KMS-11 (cell line): ENCODE data around the gene BBS2.

Source experiments
- H2AFZ ChIP-seq: fragments of 200-600 bp; sonication (generic); 2 replicates; pipeline ENCODE4 v1.6.1; 2016; ENCODE audit warnings: antibody characterized with exemption, mixed run types, low read depth
- H3K27ac ChIP-seq: fragments of 200-600 bp; sonication (generic); 2 replicates; pipeline ENCODE4 v1.6.1; 2016; ENCODE audit warnings: mild to moderate bottlenecking, mixed run types
- H3K27me3 ChIP-seq: fragments of 200-600 bp; sonication (generic); 2 replicates; pipeline ENCODE4 v1.6.1; 2017; ENCODE audit warnings: mild to moderate bottlenecking, low read depth, mixed run types, moderate library complexity; ENCODE audit not compliant: insufficient read depth
- H3K36me3 ChIP-seq: fragments of 200-600 bp; sonication (generic); 2 replicates; pipeline ENCODE4 v1.6.1; 2017; ENCODE audit warnings: mild to moderate bottlenecking, mixed run types; ENCODE audit not compliant: insufficient read depth
- H3K4me1 ChIP-seq: fragments of 200-600 bp; sonication (generic); 2 replicates; pipeline ENCODE4 v1.6.1; 2016; ENCODE audit warnings: mild to moderate bottlenecking, low read depth, mixed run types; ENCODE audit not compliant: poor library complexity, severe bottlenecking
- H3K4me2 ChIP-seq: fragments of 200-600 bp; sonication (generic); 2 replicates; pipeline ENCODE4 v1.7.0; 2016; ENCODE audit warnings: mild to moderate bottlenecking, mixed run types
- H3K4me3 ChIP-seq: fragments of 200-600 bp; sonication (generic); IDR thresholded peaks from 2 replicates; pipeline ENCODE4 v1.6.1; 2017; ENCODE audit warnings: low read depth, low read length, mixed read lengths; ENCODE audit not compliant: insufficient read depth
- H3K79me2 ChIP-seq: fragments of 200-600 bp; sonication (generic); 2 replicates; pipeline ENCODE4 v1.6.1; 2016; ENCODE audit warnings: low read depth, mixed run types; ENCODE audit not compliant: insufficient read depth
- H3K9ac ChIP-seq: fragments of 200-600 bp; sonication (generic); 2 replicates; pipeline ENCODE4 v1.6.1; 2016; ENCODE audit warnings: mild to moderate bottlenecking, mixed run types
- H4K20me1 ChIP-seq: fragments of 200-600 bp; sonication (generic); 2 replicates; pipeline ENCODE4 v1.6.1; 2016; ENCODE audit warnings: mild to moderate bottlenecking, mixed run types; ENCODE audit not compliant: insufficient read depth
- CTCF ChIP-seq: fragments of 200-600 bp; sonication (generic); conservative IDR thresholded peaks from 2 replicates; pipeline ENCODE4 v1.6.1; 2017; ENCODE audit warnings: low read depth, mild to moderate bottlenecking, antibody characterized with exemption, low read length, moderate library complexity, mixed read lengths

The BBS2 gene

DNA sequence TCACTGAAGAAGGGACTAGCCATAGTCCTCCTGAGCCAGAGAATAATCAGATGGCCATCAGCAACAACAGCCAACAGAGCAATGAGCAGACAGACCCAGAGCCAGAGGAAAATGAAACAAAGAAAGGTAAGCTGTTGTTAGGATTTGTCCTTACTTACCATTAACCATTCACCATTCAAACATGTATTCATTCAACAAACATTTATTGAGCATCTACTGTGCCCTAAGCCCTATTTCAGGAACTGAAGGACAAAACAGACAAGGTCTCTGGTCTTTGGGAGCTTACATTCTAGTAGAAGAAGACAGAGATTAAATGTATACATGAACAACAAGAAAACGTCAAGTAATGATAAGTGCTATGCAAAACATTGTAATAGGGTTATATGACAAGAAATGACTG, 49.2 kb downstream of the BBS2 start:
- no peaks in the 10 kb centered on the region for H3K79me2 ChIP-seq
- H3K4me3 ChIP-seq: no peak overlapping the region
- H3K4me2 ChIP-seq: no peak overlapping the region
- no peak for TF ChIP-seq CTCF
- H3K27me3 ChIP-seq: no peaks in the 10 kb centered on the region
- H4K20me1 ChIP-seq: no peaks in the 10 kb centered on the region
- H3K27ac ChIP-seq: no peak overlapping the region
- no peak overlapping the region for H2AFZ ChIP-seq
- H3K9ac ChIP-seq: no peak overlapping the region
- H3K4me1 ChIP-seq: no peaks in the 10 kb centered on the region
- peaks cover 6% of the 10 kb centered on the region; the same call in 1 of the 2 replicates for H3K36me3 ChIP-seq

DNA sequence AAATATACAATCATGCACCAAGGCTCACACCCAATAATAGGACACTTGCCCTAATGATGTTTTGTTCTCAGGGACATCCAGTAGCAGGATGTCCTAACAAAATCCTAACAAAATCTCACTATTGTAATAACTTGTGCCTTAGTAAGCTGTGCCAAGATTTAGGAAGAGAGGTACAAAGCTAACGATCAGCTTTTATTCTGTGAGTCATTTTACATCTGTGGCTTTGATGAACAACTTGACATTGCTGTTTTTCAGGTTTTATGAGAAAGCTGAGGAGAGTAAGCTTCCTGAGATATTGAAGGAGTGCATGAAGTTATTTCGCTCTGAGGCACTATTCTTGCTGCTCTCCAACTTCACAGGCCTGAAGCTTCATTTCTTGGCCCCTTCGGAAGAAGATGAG, 49.6 kb downstream of the BBS2 start:
- Histone ChIP-seq H3K36me3 (peaks cover 6% of the 10 kb centered on the region; the same call in 1 of the 2 replicates), H3K4me2 (no peak overlapping the region), H3K27ac (no peak overlapping the region), H4K20me1 (no peaks in the 10 kb centered on the region), H3K27me3 (no peaks in the 10 kb centered on the region), H3K4me3 (no peak overlapping the region), H3K79me2 (no peaks in the 10 kb centered on the region), H2AFZ (no peak overlapping the region), H3K9ac (no peak overlapping the region), H3K4me1 (no peaks in the 10 kb centered on the region)
- no peak for TF ChIP-seq CTCF

GRCh38 chr16:56469748-56470147, 50.1 kb downstream of the BBS2 start:
- TF ChIP-seq CTCF: no peak
- H3K4me1 ChIP-seq: no peaks in the 10 kb centered on the region
- no peak overlapping the region for H3K4me3 ChIP-seq
- no peaks in the 10 kb centered on the region for H3K27me3 ChIP-seq
- no peak overlapping the region for H2AFZ ChIP-seq
- H4K20me1 ChIP-seq: no peaks in the 10 kb centered on the region
- H3K36me3 ChIP-seq: peaks cover 6% of the 10 kb centered on the region; the same call in 1 of the 2 replicates
- H3K27ac ChIP-seq: no peak overlapping the region
- no peaks in the 10 kb centered on the region for H3K79me2 ChIP-seq
- H3K4me2 ChIP-seq: no peak overlapping the region
- no peak overlapping the region for H3K9ac ChIP-seq

DNA sequence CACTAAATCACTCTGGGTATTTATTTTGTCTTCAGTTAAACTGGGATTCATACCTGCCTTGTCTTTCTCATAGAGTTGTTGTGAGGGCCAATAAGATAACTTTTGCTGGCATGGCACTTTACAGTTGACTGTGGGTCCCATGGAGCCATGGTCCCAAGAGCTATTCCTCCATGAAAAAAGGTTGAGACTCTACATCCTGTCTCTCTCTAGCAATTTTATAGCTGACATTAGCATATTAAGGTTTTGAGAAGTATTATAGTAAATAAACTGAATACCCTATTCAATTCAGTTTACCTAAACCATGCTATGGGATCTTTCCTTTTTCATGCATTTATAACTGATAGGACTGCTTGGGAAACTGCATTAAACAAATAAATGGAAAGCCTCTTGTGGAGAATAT, 51.0 kb downstream of the BBS2 start:
- no peaks in the 10 kb centered on the region for H3K4me1 ChIP-seq
- H3K9ac ChIP-seq: no peak overlapping the region
- no peak overlapping the region for H3K27ac ChIP-seq
- no peak overlapping the region for H3K4me3 ChIP-seq
- H4K20me1 ChIP-seq: no peaks in the 10 kb centered on the region
- peaks cover 3% of the 10 kb centered on the region; the same call in 1 of the 2 replicates for H3K36me3 ChIP-seq
- no peak overlapping the region for H3K4me2 ChIP-seq
- H3K79me2 ChIP-seq: no peaks in the 10 kb centered on the region
- H3K27me3 ChIP-seq: no peaks in the 10 kb centered on the region
- no peak overlapping the region for H2AFZ ChIP-seq
- TF ChIP-seq CTCF: no peak
